GM21576 (cell line): Measurements from ENCODE around the gene ZAR1.
"Not testable (repeated sequence)": the region's sequence is repeated elsewhere in the genome, so short reads cannot be mapped to it uniquely, and the experiment has no call there.

ENCODE experiments used
- ATAC-seq: cut with Tn5 transposase; IDR thresholded peaks from one replicate; pipeline ENCODE4 v1.9.1; 2021; ENCODE audit warnings: mild to moderate bottlenecking, moderate library complexity; ENCODE audit not compliant: unreplicated experiment

The ZAR1 gene

GRCh38 chr4:48490012-48490679 lies at the start of gene ZAR1:
Gene ZAR1 (plus strand): TSS chr4:48490252. CDS start chr4:48490292, 40 bp downstream.
- ATAC-seq = no peak

DNA sequence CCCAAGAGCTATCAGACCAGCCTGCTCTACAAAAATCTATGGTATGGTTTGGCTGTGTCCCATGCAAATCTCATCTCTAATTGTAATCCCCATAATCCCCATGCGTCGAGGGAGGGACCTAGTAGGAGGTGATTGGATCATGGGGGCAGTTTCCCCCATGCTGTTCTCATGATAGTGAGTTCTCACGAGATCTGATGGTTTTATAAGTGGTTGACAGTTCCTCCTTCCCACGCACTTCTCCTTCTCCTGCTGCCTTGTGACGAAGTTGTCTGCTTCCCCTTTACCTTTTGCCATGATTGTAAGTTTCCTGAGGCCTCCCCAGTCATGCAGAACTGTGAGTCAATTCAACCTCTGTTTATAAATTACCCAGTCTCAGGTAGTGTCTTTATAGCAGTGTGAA lies 49.1 kb upstream of the ZAR1 start:
- not testable (repeated sequence) for ATAC-seq

DNA sequence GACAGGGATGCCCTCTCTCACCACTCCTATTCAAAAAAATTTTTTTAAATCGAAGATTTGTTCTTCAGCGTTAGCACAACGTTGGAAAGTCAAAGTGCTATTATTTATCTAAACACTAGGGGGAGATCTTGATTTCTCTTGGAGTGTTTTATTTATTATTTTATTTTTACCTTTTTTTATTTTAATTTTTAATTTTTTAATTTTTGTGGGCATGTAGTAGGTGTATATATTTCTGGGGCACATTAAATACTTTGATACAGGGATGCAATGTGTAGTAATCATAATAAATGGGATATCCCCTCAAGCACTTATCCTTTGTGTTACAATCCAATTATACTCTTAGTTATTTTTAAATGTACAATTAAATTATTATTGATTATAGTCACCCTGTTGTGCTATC lies 44.3 kb upstream of the ZAR1 start:
- no peak for ATAC-seq

DNA sequence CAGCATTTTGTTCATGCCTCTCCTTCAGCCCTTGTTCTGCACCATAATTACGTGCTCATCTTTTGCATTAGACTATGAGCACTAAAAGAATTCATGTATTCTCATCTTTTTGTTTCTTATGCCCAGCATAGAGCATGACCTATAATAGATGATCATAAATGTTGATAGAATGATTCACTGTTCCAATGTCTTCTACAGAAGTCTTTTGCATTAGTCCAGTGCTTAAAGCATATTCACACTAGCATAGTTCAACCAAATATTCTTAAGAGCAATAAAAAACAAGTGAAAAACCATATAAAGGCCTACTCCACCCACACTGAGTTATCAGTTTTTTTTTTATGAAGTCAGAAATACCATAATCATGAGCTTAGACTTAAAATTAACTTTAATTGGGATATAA lies 43.4 kb upstream of the ZAR1 start:
- no peak for ATAC-seq

GRCh38 chr4:48449151-48449550 lies 40.9 kb upstream of the ZAR1 start:
- no peak for ATAC-seq

DNA sequence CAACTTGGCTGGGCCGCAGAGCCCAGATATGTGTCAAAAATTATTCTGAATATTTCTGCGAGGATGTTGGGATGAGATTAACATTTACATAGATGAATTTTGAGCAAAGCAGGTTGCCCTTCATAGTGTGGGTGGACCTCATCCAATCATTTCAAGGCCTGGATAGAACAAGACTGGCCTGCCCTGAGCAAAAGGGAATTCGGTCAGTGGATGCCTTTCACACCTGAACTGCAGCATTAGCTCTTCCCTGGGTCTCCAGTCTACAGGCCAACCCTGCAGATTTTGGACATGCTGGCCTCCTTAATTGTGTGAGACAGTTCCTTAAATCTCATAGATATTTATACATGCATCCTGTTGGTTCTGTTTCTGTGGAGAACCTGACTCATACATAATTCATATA lies 39.3 kb upstream of the ZAR1 start:
- no peak for ATAC-seq

DNA sequence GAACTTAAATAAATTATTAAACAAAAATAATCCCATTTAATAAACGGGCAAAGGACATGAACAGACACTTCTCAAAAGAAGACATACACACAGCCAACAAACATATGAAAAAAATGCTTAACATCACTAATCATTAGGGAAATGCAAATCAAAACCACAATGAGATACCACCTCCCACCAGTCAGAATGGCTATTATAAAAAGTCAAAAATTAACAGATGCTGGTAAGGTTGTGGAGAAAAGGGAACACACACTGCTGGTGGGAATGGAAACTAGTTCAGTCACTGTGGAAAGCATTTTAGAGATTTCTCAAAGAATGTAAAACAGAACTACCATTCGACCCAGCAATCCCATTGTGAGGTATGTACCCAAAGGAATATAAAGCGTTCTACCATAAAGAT lies 38.4 kb upstream of the ZAR1 start:
- not testable (repeated sequence) for ATAC-seq

DNA sequence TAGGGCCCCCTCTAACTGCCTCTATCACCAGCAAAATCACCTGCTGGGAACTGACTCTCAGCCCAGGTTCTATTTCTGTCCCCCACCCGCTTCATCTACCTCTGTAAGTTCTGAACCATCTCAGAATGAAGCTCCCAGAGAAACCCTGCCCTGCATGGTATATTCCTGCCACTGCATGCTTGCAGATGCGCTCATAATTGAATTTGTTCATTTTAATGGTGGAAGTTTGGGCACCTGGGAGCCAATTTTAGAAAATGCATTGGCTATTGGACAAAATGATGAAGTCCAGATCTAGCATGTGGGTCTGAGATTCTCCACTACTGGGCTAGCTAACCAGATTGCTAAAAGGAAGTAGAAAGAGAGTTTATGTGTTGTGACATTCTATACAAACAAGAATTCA lies 35.5 kb upstream of the ZAR1 start:
- ATAC-seq = no peak

DNA sequence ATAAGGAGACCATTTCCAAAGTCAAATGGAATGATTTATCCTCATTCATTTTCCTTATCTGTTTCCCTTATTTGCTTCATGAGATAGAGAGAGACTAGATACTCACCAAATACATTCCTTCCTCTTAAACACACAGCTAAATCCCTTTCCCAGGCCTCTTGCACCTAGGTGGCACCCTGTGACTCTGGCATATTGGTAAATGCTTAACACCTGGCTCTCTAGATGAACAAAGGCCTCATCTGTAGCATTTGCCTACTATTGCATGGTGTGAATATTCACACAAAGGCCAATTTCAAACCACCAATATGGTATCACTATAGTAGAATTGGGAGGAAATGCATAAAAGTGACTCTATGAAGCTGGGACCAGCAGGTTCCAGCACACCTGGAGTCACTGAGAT lies 29.1 kb upstream of the ZAR1 start:
- ATAC-seq = no peak

DNA sequence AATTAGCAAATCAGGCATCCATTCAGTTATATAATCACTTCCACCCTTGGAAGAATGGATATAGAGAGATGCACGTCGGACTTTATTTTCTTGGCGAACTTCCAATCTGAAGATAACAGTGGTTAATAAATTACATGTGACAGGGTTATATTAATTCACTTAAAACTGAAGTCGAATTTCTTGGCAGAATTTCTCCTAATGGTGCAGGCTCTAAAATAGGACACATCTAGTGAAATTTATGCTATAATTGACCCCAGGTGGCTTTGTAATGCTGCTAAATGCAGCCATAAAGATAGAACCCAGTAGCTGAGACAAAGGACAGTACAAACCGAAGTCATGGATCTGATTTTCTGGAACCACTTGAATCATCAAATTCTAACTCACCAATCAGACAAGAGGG lies 27.7 kb upstream of the ZAR1 start:
- no peak for ATAC-seq

- ATAC-seq = no peak
These were observed 22.6 kb upstream of the ZAR1 start for GRCh38 chr4:48467442-48467841.

DNA sequence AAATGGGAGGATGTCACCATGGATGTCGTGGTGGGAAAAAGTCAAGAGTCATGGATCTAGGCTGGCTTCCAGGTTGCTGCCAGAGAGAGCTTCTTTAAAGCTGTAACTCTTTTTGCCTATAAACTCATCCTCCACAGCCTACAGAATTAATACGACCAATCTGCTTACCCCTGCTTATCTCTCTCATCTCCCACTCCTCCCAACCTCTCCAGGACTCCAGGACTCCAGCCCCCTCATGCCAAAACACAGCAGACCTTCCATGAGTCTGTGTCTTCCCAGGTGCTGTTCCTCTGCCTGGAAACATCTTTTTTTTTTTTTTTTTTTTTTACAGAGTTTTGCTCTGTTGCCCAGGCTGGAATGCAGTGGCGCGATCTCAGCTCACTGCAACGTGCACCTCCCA lies 22.2 kb upstream of the ZAR1 start:
- ATAC-seq = no peak

GRCh38 chr4:48470137-48470536 lies 19.9 kb upstream of the ZAR1 start:
- no peak for ATAC-seq

DNA sequence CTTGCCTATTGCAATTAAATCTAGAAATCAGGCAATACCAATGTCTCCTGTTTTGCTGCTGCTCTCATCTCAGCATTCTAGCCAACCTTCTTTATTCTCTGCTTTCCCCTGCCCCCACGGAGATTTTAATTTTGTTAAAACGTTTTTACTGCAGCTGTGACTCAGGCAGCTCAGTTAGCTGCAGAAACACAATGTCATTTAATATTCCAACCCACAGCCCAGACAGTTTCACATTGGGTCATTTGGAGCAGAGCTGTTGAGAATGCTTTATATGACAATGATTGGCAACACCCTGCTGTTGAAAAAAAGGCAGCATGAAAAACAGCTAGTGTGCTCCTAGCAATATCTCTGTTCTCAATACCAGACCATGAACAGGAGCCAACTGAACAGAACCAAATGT lies 19.5 kb upstream of the ZAR1 start:
- no peak for ATAC-seq

- ATAC-seq = no peak
These were observed 17.3 kb upstream of the ZAR1 start for GRCh38 chr4:48472794-48473193.

DNA sequence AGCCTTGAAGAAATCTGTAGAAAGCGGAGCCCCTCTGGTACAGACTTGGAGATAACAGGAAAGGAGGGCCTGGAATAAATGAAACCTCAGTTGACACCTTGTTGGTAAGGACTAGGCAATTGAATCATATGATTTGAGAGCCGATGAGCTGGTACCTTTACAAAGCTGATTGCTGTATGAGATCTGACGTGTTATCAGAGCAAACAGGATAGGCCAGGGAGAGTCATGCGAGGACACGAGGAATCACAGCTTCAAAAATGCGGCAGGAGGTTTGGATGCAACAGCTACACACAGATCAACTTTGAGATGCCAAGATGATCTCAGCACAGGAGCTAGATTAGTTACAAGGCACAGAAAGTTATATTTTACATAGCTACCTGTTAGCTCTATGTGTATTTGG lies 14.3 kb upstream of the ZAR1 start:
- no peak for ATAC-seq

DNA sequence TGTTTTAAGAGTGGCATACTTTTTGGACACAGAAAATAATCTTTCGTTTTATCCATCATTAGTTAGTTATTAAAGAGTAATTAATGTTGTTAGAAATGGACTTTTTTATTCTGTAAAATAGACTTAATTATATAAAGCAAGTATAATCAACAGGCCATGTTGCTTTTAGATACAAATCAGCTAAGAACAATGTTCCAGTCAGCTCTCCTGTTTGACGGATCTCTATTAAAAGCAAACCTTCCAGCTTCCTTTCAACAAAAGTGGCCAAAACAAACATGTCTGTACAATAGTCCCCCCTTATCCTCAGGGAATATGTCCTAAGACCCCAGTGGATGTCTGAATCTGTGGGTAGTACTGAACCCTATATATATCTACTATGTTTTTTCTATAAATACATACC lies 11.8 kb upstream of the ZAR1 start:
- no peak for ATAC-seq

DNA sequence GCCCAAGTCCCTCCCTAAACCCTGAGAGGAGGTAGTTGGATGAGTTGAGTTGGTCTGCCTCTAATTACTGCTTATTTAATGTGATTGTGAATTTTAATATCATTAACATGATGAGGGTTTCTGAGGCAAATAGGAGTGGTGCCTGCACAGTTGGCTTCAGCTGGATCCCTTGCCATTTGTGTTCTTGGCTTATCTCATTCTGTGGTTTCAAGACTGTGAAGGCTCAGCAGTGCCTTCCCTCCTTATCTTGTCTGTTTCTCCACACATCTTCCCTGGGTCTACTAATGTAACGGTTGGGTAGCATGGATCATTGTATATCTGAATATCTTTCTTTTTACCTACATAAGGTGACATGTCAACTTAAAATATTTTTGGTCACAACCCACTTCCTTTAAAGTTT lies 8.5 kb upstream of the ZAR1 start:
- no peak for ATAC-seq

DNA sequence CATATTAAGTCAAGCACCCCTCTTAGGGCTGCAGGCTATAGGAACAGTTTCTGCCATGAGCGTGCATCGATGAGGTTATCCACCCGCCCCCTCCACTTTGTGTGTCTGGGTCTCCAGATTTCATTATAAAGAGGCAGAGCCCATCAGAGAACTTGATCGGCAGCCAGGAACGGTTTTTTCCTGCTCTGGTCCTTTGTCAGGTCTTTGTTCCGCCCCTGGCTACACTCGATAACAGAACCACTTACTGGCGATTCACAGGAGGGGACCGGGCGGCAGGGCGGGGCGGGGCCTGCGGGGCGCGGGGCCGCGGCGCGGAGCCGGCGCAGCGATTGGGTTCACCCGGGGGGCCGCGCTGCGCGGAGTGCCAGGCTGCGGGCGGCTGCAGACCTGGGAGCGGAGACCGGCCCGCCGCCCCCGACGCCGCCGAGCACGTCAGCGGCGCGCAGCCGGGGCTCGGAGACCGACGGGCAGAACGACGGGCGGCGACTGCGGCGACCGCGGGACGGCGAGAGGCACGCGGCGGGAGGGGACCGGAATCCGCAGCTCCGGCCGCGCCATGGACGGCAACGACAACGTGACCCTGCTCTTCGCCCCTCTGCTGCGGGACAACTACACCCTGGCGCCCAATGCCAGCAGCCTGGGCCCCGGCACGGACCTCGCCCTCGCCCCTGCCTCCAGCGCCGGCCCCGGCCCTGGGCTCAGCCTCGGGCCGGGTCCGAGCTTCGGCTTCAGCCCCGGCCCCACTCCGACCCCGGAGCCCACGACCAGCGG lies 6.9 kb upstream of the ZAR1 start, which contains the start of gene SLC10A4:
SLC10A4 (plus strand) TSS at position 338 of the 771 bp plus-strand sequence; CDS start at position 557, 219 bp downstream.
- ATAC-seq = no peak

DNA sequence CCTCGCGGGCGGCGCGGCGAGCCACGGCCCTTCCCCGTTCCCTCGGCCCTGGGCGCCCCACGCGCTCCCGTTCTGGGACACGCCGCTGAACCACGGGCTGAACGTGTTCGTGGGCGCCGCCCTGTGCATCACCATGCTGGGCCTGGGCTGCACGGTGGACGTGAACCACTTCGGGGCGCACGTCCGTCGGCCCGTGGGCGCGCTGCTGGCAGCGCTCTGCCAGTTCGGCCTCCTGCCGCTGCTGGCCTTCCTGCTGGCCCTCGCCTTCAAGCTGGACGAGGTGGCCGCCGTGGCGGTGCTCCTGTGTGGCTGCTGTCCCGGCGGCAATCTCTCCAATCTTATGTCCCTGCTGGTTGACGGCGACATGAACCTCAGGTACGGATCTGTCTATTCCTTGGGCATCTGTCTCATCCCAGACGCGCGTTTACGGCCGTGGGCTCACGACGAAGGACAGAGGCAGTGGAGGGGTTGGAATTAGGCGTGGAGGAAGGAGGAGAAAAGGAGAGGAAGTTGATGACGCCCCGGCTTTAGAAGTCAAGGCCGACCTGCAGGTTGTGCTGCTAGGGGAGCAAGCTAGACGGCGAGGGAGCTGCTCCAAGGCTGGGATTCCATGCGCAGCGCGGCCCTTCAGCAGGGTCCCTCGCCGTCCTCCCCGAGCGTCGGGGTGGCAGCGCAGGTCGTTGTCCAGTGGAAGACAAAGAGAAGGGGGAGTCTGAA lies 6.1 kb upstream of the ZAR1 start:
- no peak for ATAC-seq

GRCh38 chr4:48484494-48485168 lies 5.4 kb upstream of the ZAR1 start:
- ATAC-seq = no peak
